Measurements from ENCODE around the gene LCORL. TPM values are rescaled to one million over a fixed set of nuclear protein-coding genes. Genes with fewer than 3 reads are reported as not detected.

LCORL gene
- total and polyA plus RNA-seq, 2 donors (not counting 3 experiments of a cell fraction or from before 2014, with no cell fraction given), result 2.8 to 23.9 TPM

DNA sequence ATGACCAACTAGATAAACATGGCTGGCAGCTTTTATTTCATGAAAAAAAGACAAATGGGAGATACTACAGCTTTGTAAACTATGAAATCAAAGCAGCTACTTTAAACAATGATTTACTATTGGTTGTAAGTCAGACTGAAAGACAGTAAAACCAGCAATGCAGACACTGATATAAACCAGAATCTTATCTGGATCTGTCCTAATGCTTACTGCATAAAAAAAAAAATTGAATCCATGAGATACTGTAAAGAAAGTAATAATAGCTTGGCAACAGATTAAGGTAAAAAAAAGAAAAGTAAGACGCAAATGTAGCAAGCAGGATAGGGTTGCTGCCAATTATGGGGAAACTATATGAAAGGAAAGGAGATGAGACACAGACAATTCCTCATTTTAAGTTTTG is 7.3 kb downstream of the LCORL start:
- intact Hi-C loops (cut with micrococcal nuclease), result no loop called here
- ChIA-PET POLR2A (interaction anchor here (0.6 kb wide), 1 partner anchor 210 kb away, joined by 4 read pairs; no protein-coding TSS in a partner anchor), CTCF (interaction anchor here (1.1 kb wide), 1 partner anchor 365 kb away, joined by 3 read pairs; no protein-coding TSS in a partner anchor)
- no peaks in the 10 kb centered on the region for H3K9me3 ChIP-seq (replicated peaks; ENCODE audit: control insufficient read depth, insufficient read depth, low read length)
- H3K79me2 ChIP-seq (ENCODE audit: control insufficient read depth, insufficient read depth, low read length), result peaks cover 87% of the 10 kb centered on the region
- no TSS peak for BruUV-seq (replicated peaks)
- H3K9ac ChIP-seq (replicated peaks; ENCODE audit: extremely low read depth, insufficient read depth, low read length), result no peak overlapping the region
- no peaks in the 10 kb centered on the region for H3K27me3 ChIP-seq (ENCODE audit: control insufficient read depth in 2 of 2, insufficient read depth in 2 of 2, low read length in 2 of 2)
- FAIRE-seq (no peak), DNase-seq (ENCODE audit: low read depth, low spot score) (no peak)
- dilution Hi-C loops (cut with MboI; ENCODE audit: extremely low pct_ligation_motif_present, low sequenced_read_pairs), result no loop called here
- no peak overlapping the region for H3K27ac ChIP-seq (ENCODE audit: insufficient read depth, low read depth, low read length)
- H3K36me3 ChIP-seq (ENCODE audit: control insufficient read depth in 2 of 2, extremely low read depth in 1 of 2, insufficient read depth in 2 of 2, low read length in 2 of 2), result no peaks in the 10 kb centered on the region
- peaks cover 10% of the 10 kb centered on the region for H4K20me1 ChIP-seq (replicated peaks; ENCODE audit: control insufficient read depth, extremely low read depth, insufficient read depth, low read length)
- H2AFZ ChIP-seq (ENCODE audit: low read depth, low read length), result no peak overlapping the region
- no peaks in the 10 kb centered on the region for H3K4me1 ChIP-seq (ENCODE audit: control insufficient read depth, extremely low read depth, insufficient read depth, low read length)
- no peak for TF ChIP-seq POLR2AphosphoS5 (IDR thresholded peaks at IDR 0.05; ENCODE audit: insufficient read depth, low read depth, low read length)
- no peak for TF ChIP-seq GATA2 (IDR thresholded peaks at IDR 0.05; ENCODE audit: insufficient read depth, insufficient read length, low read depth, low read length)
- TF ChIP-seq EZH2 (IDR thresholded peaks at IDR 0.05; ENCODE audit: borderline replicate concordance, low read depth, low read length, severe bottlenecking), result no peak
- TF ChIP-seq MYC (IDR thresholded peaks at IDR 0.05; ENCODE audit: low read depth, low read length), result no peak
- TF ChIP-seq JUN (IDR thresholded peaks at IDR 0.05; ENCODE audit: borderline replicate concordance, insufficient read depth, insufficient read length, low read depth), result no peak
- no peak overlapping the region for H3K4me3 ChIP-seq (replicated peaks in 1 of 3; ENCODE audit: insufficient read depth in 1 of 3, low read depth in 1 of 3, low read length in 3 of 3)
- no peaks in the 10 kb centered on the region for H3K9me1 ChIP-seq (replicated peaks; ENCODE audit: control insufficient read depth, extremely low read depth, insufficient read depth, low read length)
- H3K4me2 ChIP-seq (ENCODE audit: insufficient read depth, low read length), result no peak overlapping the region

DNA sequence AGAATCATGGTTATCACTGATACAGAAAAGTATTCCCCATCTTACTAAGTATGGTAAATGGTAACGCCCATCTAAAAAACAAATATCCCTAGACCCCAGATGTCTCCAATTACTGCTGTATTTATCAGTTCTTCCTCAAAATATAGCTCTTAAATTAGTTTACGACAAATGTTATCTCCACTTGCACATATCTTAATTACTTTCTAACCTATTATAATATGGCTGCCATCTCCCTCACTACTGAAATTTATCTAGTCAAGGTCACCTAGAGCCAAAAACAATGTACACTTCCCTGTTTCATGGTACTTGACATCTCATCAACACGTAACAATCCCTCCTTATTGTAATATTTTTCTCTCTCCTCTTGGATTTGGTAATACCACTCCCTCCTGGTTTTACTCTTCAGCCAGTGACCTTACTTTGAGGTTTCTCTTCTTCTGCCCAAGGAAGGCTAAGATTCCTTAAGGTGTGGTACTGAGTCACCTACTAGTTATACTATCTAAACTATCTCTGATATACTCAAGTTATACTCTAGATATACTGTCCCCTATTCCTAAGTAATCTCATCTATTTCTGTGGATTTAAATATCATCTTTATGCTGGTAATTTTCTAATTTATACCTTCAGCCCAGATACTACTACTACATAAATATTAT is 8.6 kb downstream of the LCORL start:
- no peak overlapping the region for H3K9ac ChIP-seq (replicated peaks; ENCODE audit: extremely low read depth, insufficient read depth, low read length)
- dilution Hi-C loops (cut with MboI; ENCODE audit: extremely low pct_ligation_motif_present, low sequenced_read_pairs) (no loop called here), intact Hi-C loops (cut with micrococcal nuclease) (no loop called here)
- no peak for FAIRE-seq
- H3K9me3 ChIP-seq (replicated peaks; ENCODE audit: control insufficient read depth, insufficient read depth, low read length), result no peaks in the 10 kb centered on the region
- H3K79me2 ChIP-seq (ENCODE audit: control insufficient read depth, insufficient read depth, low read length), result peaks cover 80% of the 10 kb centered on the region
- H3K4me1 ChIP-seq (ENCODE audit: control insufficient read depth, extremely low read depth, insufficient read depth, low read length), result no peaks in the 10 kb centered on the region
- H3K4me2 ChIP-seq (ENCODE audit: insufficient read depth, low read length), result no peak overlapping the region
- TF ChIP-seq MYC (IDR thresholded peaks at IDR 0.05; ENCODE audit: low read depth, low read length) (no peak), FOS (IDR thresholded peaks at IDR 0.05; ENCODE audit: borderline replicate concordance, insufficient read depth, low read length) (no peak), CTCF (IDR thresholded peaks at IDR 0.05; ENCODE audit: extremely low read depth in 1 of 2, insufficient read depth in 1 of 2, low read depth in 1 of 2, low read length in 2 of 2) (no peak)
- no peaks in the 10 kb centered on the region for H3K36me3 ChIP-seq (ENCODE audit: control insufficient read depth in 2 of 2, extremely low read depth in 1 of 2, insufficient read depth in 2 of 2, low read length in 2 of 2)
- no peak overlapping the region for H3K27ac ChIP-seq (ENCODE audit: insufficient read depth, low read depth, low read length)
- no peaks in the 10 kb centered on the region for H3K27me3 ChIP-seq (ENCODE audit: control insufficient read depth in 2 of 2, insufficient read depth in 2 of 2, low read length in 2 of 2)
- no TSS peak for BruUV-seq (replicated peaks)
- H4K20me1 ChIP-seq (replicated peaks; ENCODE audit: control insufficient read depth, extremely low read depth, insufficient read depth, low read length), result peaks cover 9% of the 10 kb centered on the region
- CTCF ChIA-PET, result interaction anchor here (1.1 kb wide), 1 partner anchor 367 kb away, joined by 3 read pairs; no protein-coding TSS in a partner anchor
- POLR2A ChIA-PET, result no interaction called here
- no peaks in the 10 kb centered on the region for H3K9me1 ChIP-seq (replicated peaks; ENCODE audit: control insufficient read depth, extremely low read depth, insufficient read depth, low read length)
- H3K4me3 ChIP-seq (replicated peaks in 1 of 3; ENCODE audit: insufficient read depth in 1 of 3, low read depth in 1 of 3, low read length in 3 of 3), result no peak overlapping the region
- no peak overlapping the region for H2AFZ ChIP-seq (ENCODE audit: low read depth, low read length)
- DNase-seq (ENCODE audit: low read depth, low spot score), result no peak

Measured in endothelial cell of umbilical vein (primary cell).